Osteoblast (primary cell): ENCODE data around the gene TRMT1. TPM values are rescaled to one million over a fixed set of nuclear protein-coding genes. Genes with fewer than 3 reads are reported as not detected.

Experiments used
- DNase-seq: peaks from one replicate; pipeline ENCODE4 v3.0.0; 2011; ENCODE audit warnings: low spot score, mixed read lengths; ENCODE audit not compliant: insufficient read length; ENCODE audit errors: missing footprints
- H2AFZ ChIP-seq: 2 replicates; pipeline ENCODE4 v1.6.0; 2011; ENCODE audit warnings: mild to moderate bottlenecking, low read length
- H3K27ac ChIP-seq: 2 replicates; pipeline ENCODE4 v1.5.1; 2011; ENCODE audit warnings: mild to moderate bottlenecking, low read depth, low read length, moderate library complexity
- H3K27me3 ChIP-seq: 2 replicates; pipeline ENCODE4 v1.6.0; 2012; ENCODE audit warnings: mild to moderate bottlenecking, control low read depth, inconsistent platforms, low read length, moderate library complexity; ENCODE audit not compliant: insufficient read depth
- H3K36me3 ChIP-seq: 2 replicates; pipeline ENCODE4 v1.5.1; 2011; ENCODE audit warnings: mild to moderate bottlenecking, low read length, control low read depth, moderate library complexity; ENCODE audit not compliant: insufficient read depth
- H3K4me1 ChIP-seq: 2 replicates; pipeline ENCODE4 v1.5.1; 2011; ENCODE audit warnings: mild to moderate bottlenecking, low read length, control low read depth, moderate library complexity; ENCODE audit not compliant: insufficient read depth
- H3K4me2 ChIP-seq: 2 replicates; pipeline ENCODE4 v1.6.0; 2011; ENCODE audit warnings: mild to moderate bottlenecking, low read length; ENCODE audit not compliant: insufficient read depth
- H3K4me3 ChIP-seq: fragments of 200-600 bp; sonication (generic); 3 replicates; pipeline ENCODE4 v1.5.1; 2012; ENCODE audit warnings: mild to moderate bottlenecking, low read length, inconsistent platforms; ENCODE audit not compliant: insufficient read depth
- H3K79me2 ChIP-seq: 2 replicates; pipeline ENCODE4 v1.6.0; 2012; ENCODE audit warnings: mild to moderate bottlenecking, low read length, control low read depth, inconsistent platforms; ENCODE audit not compliant: insufficient read depth
- H3K9me3 ChIP-seq: 2 replicates; pipeline ENCODE4 v1.5.1; 2011; ENCODE audit warnings: low read depth, low read length, control low read depth
- H4K20me1 ChIP-seq: 2 replicates; pipeline ENCODE4 v1.6.0; 2012; ENCODE audit warnings: mild to moderate bottlenecking, low read length, control low read depth; ENCODE audit not compliant: insufficient read depth
- total RNA-seq: library from RNA; depleted of rRNA; stranded (reverse); fragments of >200 nt; gene quantifications from 2 replicates; pipeline ENCODE4 v1.2.3, GENCODE V29; 2012
- TF ChIP-seq, protein P1 (sequence below): IDR thresholded peaks from 2 replicates; pipeline ENCODE4 v1.5.1; 2011; ENCODE audit warnings: mild to moderate bottlenecking, low read depth, low read length, moderate library complexity; ENCODE audit errors: extremely low read depth

The TRMT1 gene
- total RNA-seq, 1 donor: 29.7 TPM

DNA sequence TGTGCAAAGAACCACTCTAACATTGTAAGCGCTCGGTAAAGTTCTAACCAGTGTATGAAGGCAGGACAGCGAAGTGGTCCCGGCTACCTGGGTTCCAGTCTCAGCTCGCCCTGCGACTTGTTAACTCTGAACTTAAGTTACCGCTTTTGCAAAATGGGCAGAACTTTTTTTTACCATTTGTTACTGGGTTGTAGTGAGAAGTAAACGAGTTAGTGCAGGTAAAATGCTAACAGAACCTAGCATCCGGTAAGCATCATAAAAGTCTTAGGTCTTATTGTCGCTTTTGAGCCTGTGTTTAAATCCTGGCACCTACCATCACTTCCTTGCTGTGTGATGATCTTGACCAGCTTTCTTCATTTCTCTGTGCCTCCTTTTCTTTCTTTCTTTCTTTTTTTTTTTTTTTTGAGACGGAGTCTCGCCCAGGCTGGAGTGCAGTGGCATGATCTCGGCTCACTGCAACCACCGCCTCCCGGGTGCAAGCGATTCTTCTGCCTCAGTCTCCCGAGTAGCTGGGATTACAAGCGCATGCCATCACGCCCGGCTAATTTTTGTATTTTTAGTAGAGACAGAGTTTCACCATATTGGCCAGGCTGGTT is 734 bp upstream of the TRMT1 start:
- Histone ChIP-seq H4K20me1 (peaks cover 28% of the 10 kb centered on the region), H2AFZ (peak overlapping the region; percentile 85), H3K4me1 (peaks cover 51% of the 10 kb centered on the region), H3K9me3 (no peaks in the 10 kb centered on the region), H3K27me3 (no peaks in the 10 kb centered on the region), H3K27ac (peak overlapping the region; percentile 91), H3K79me2 (peaks cover 57% of the 10 kb centered on the region), H3K4me2 (peak overlapping the region; percentile 84), H3K36me3 (peaks cover 23% of the 10 kb centered on the region), H3K4me3 (peak overlapping the region; percentile 99)
- TF ChIP-seq, protein P1, sequence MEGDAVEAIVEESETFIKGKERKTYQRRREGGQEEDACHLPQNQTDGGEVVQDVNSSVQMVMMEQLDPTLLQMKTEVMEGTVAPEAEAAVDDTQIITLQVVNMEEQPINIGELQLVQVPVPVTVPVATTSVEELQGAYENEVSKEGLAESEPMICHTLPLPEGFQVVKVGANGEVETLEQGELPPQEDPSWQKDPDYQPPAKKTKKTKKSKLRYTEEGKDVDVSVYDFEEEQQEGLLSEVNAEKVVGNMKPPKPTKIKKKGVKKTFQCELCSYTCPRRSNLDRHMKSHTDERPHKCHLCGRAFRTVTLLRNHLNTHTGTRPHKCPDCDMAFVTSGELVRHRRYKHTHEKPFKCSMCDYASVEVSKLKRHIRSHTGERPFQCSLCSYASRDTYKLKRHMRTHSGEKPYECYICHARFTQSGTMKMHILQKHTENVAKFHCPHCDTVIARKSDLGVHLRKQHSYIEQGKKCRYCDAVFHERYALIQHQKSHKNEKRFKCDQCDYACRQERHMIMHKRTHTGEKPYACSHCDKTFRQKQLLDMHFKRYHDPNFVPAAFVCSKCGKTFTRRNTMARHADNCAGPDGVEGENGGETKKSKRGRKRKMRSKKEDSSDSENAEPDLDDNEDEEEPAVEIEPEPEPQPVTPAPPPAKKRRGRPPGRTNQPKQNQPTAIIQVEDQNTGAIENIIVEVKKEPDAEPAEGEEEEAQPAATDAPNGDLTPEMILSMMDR: no peak
- no peak for DNase-seq

DNA sequence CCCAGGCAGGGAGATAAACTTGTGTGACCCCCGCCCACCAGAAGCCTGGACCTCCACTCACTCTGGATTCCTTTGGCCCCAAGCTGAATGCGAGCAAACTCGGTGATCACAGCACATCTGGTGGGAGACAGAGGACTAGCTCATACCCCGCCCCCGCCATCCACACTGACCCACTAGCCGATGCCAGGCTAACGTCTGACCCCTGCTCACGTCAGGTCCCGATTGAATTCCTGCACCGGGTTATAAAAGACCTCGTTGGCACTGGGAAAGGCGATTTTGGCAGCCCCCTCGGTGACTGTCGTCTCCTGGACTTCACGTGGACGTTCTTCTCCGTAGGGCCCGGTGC is 631 bp downstream of the TRMT1 start:
- no peak for DNase-seq

DNA sequence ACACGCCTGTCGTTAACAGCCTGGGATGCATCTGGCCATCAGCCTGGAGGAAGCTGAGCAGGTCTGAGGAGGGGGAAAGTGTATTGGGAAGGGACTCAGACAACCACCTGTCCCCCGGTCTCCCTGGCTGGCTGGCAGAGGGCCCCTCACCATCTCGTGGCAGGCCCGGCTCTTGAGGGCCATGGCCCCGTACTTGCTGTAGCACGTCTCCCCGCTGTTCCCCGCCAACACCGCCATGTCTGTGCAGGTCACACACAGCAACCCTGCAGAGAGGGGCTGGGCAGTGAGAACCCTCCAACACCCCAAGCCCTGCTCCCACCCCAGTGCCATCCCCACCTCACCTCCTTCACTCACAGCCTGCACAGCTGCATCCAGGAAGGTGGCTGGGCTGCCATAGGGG is 4.0 kb downstream of the TRMT1 start:
- Histone ChIP-seq H3K4me3 (no peak overlapping the region), H3K9me3 (no peaks in the 10 kb centered on the region), H3K36me3 (peaks cover 26% of the 10 kb centered on the region), H3K27me3 (no peaks in the 10 kb centered on the region), H3K4me2 (no peak overlapping the region), H3K79me2 (peaks cover 16% of the 10 kb centered on the region), H3K27ac (no peak overlapping the region), H2AFZ (no peak overlapping the region), H3K4me1 (peaks cover 18% of the 10 kb centered on the region), H4K20me1 (no peaks in the 10 kb centered on the region)
- TF ChIP-seq, protein P1: no peak
- peak; percentile 73 for DNase-seq

More for the DNA sequence above, 631 bp downstream of the TRMT1 start:
- H3K4me2 ChIP-seq: peak overlapping the region; percentile 84
- peaks cover 20% of the 10 kb centered on the region for H3K36me3 ChIP-seq
- H3K9me3 ChIP-seq: no peaks in the 10 kb centered on the region
- TF ChIP-seq, protein P1: no peak
- peak overlapping the region; percentile 91 for H3K27ac ChIP-seq
- H3K27me3 ChIP-seq: no peaks in the 10 kb centered on the region
- H3K79me2 ChIP-seq: peaks cover 43% of the 10 kb centered on the region
- H4K20me1 ChIP-seq: peaks cover 15% of the 10 kb centered on the region
- H3K4me1 ChIP-seq: peaks cover 37% of the 10 kb centered on the region
- H2AFZ ChIP-seq: peak overlapping the region; percentile 74
- peak overlapping the region; percentile 99 for H3K4me3 ChIP-seq

DNA sequence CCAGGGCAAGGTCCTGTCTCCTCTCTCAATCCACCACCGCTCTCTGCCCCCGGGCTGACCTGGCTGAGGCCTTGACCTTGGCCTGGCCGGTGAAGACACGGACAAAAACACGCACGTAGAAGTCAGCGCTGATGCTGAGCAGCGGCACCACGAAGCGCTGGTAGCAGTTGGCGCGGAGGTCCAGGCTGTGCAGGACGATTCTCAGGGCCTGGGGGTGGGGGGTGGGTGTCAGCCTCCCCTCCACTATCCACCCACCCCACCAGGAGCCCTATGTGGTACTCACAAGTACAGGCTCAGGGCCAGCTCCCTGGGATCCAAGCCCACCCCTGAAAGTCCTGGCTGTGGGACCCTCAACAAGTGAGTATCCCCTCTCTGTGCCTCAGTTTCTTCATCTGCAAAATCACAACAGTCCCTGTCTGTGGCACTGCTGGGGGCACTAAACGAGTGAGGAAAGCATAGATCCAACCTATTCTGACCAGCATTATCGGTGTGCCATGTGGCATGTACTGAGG is 6.4 kb downstream of the TRMT1 start:
- no peak overlapping the region for H2AFZ ChIP-seq
- peaks cover 2% of the 10 kb centered on the region for H3K79me2 ChIP-seq
- DNase-seq: peak; percentile 36
- H3K4me3 ChIP-seq: no peak overlapping the region
- H3K27me3 ChIP-seq: no peaks in the 10 kb centered on the region
- peaks cover 30% of the 10 kb centered on the region for H3K36me3 ChIP-seq
- TF ChIP-seq, protein P1: no peak
- H3K9me3 ChIP-seq: no peaks in the 10 kb centered on the region
- H4K20me1 ChIP-seq: no peaks in the 10 kb centered on the region
- H3K4me1 ChIP-seq: peaks cover 2% of the 10 kb centered on the region
- H3K27ac ChIP-seq: no peak overlapping the region
- no peak overlapping the region for H3K4me2 ChIP-seq
